HFFc6 (cell line): ENCODE results near the gene DPEP1. TPM values are rescaled to one million over a fixed set of nuclear protein-coding genes. Genes with fewer than 3 reads are reported as not detected.

ENCODE experiments used
- DNase-seq: peaks from one replicate; pipeline ENCODE4 v3.0.0-alpha.2; 2018
- H3K27ac Mint-ChIP-seq: 2 replicates; pipeline ENCODE4 v1.8.0; 2020; ENCODE audit warnings: mild to moderate bottlenecking, mixed read lengths
- H3K27me3 Mint-ChIP-seq: 2 replicates; pipeline ENCODE4 v1.8.0; 2021; ENCODE audit warnings: mild to moderate bottlenecking, moderate library complexity, mixed read lengths; ENCODE audit not compliant: insufficient read depth
- H3K36me3 Mint-ChIP-seq: 2 replicates; pipeline ENCODE4 v1.8.0; 2021; ENCODE audit warnings: low read depth, mixed read lengths
- H3K4me1 Mint-ChIP-seq: 2 replicates; pipeline ENCODE4 v1.8.0; 2020; ENCODE audit warnings: low read depth, mixed read lengths
- H3K4me3 Mint-ChIP-seq: 2 replicates; pipeline ENCODE4 v1.8.0; 2020; ENCODE audit warnings: mild to moderate bottlenecking, moderate library complexity, mixed read lengths
- H3K9me3 Mint-ChIP-seq: 2 replicates; pipeline ENCODE4 v1.8.0; 2020; ENCODE audit warnings: mild to moderate bottlenecking, mixed read lengths
- total RNA-seq, 6 experiments: library from RNA; stranded (reverse); fragmentation: NEBNext Ultra II Directional; extraction: Animal tissue kit (Norgen Biotek cat#: 25700); gene quantifications; 2 replicates in 1 of 6; 3 replicates in 5 of 6; pipeline ENCODE4 v1.2.3, GENCODE V29; 2021
- TF ChIP-seq, protein P1 (sequence below): fragments of 200-600 bp; sonication (generic); IDR thresholded peaks from 2 replicates; pipeline ENCODE4 v1.5.0; 2021; ENCODE audit warnings: antibody characterized with exemption, mild to moderate bottlenecking

Gene DPEP1
- total RNA-seq, 6 experiments from 2014 or later = not detected

DNA sequence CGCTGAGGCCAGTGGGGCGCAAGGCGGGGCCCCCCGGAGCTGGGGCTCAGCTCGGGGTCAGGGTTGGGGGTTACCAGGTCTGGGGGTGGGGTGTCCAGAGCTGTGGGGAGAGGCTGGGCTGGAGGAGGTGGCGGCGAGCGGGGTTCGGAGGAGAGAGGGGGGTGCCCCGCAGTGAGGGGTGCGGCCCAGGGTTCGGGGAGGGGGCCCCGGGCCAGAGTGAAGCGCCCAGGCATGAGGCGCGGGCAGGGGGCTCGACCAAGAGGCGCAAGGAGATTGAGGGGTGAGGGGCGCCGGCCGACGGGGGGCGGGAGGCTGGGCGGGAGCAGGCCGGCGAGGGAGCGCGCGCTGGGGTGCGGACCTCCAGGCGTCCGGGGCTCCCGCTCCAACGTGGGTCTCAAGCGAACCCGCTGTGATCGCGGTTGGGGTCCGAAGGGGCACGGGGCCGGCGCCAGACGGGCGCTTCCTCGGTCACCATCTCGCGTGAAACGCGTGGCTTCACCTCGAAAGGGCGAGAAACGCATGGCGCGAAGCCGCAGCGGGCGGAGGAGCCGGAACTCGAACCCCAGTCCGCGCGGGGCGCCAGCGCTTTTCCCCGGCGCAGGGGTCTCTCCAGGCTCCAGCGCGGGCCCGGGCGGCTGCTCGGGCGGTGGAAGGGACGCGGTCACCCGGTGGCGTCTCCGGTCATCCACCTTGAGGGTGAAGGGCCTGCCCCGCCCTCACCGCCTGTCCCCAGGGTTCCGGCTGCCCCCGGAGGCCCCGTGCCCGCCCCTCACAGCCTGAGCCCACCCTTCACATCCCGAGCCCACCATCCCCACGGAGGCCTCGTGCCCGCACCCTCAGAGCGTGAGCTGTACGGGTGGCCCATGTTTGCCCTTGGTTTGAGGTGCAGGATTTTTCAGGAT is 37.0 kb upstream of the DPEP1 start:
- no peak for DNase-seq
- TF ChIP-seq, protein P1, sequence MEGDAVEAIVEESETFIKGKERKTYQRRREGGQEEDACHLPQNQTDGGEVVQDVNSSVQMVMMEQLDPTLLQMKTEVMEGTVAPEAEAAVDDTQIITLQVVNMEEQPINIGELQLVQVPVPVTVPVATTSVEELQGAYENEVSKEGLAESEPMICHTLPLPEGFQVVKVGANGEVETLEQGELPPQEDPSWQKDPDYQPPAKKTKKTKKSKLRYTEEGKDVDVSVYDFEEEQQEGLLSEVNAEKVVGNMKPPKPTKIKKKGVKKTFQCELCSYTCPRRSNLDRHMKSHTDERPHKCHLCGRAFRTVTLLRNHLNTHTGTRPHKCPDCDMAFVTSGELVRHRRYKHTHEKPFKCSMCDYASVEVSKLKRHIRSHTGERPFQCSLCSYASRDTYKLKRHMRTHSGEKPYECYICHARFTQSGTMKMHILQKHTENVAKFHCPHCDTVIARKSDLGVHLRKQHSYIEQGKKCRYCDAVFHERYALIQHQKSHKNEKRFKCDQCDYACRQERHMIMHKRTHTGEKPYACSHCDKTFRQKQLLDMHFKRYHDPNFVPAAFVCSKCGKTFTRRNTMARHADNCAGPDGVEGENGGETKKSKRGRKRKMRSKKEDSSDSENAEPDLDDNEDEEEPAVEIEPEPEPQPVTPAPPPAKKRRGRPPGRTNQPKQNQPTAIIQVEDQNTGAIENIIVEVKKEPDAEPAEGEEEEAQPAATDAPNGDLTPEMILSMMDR = no peak
- H3K4me3 Mint-ChIP-seq = no peak overlapping the region
- H3K36me3 Mint-ChIP-seq = peaks cover 8% of the 10 kb centered on the region; the same call in 1 of the 2 replicates
- no peak overlapping the region for H3K27ac Mint-ChIP-seq
- H3K27me3 Mint-ChIP-seq = peaks cover 4% of the 10 kb centered on the region
- H3K4me1 Mint-ChIP-seq = no peaks in the 10 kb centered on the region
- no peaks in the 10 kb centered on the region for H3K9me3 Mint-ChIP-seq

DNA sequence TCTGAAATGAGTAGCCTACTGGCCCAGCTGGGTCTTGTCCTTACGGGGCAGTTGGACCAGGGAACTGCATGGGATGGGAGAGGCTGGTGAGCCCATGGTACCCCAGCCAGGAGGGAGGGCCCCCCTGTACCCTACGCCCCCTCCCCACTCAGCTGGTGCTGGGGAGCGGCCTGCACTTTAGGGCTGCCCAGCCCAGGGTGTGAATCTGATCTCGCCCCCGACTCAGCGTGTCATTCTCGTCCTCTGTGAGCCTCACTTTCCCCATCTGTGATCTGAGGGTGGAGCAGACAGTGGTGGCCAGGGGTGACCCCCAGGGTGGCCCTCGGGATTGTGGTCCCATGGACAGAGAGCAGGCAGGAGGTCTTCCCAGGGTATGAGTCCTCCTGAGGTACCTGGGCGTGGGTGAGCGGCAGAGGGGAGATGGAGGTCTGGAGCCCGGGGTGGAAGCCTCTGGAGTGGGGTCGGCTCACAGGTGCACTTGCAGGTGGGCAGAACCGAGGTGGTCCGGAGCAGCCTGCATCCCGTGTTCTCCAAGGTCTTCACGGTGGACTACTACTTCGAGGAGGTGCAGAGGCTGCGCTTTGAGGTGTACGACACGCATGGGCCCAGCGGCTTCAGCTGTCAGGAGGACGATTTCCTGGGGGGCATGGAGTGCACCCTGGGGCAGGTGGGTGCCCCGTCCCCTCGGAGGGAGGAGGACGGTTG is 36.2 kb upstream of the DPEP1 start:
- TF ChIP-seq, protein P1 = no peak
- no peak for DNase-seq
- H3K27ac Mint-ChIP-seq = no peak overlapping the region
- H3K27me3 Mint-ChIP-seq = peaks cover 4% of the 10 kb centered on the region
- H3K4me3 Mint-ChIP-seq = no peak overlapping the region
- peaks cover 8% of the 10 kb centered on the region; the same call in 1 of the 2 replicates for H3K36me3 Mint-ChIP-seq
- no peaks in the 10 kb centered on the region for H3K4me1 Mint-ChIP-seq
- no peaks in the 10 kb centered on the region for H3K9me3 Mint-ChIP-seq

DNA sequence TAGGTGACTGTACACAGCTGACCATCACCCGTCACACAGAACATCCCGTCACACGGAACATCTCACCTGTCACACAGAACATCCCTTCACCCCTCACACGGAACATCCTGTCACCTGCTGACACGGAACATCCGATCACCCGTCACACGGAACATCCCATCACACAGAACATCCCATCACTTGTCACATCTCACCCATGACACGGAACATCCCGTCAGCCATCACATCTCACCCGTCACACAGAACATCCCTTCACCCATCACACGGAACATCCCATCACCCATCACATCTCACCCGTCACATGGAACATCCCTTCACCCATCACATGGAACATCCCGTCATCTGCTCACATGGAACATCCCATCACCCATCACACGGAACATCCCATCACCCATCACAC is 34.1 kb upstream of the DPEP1 start:
- DNase-seq = no peak
- Mint-ChIP-seq H3K9me3 (no peaks in the 10 kb centered on the region), H3K27ac (no peak overlapping the region), H3K27me3 (peaks cover 3% of the 10 kb centered on the region; the same call in 1 of the 2 replicates), H3K36me3 (peaks cover 8% of the 10 kb centered on the region; the same call in 1 of the 2 replicates), H3K4me3 (no peak overlapping the region), H3K4me1 (no peaks in the 10 kb centered on the region)
- TF ChIP-seq, protein P1 = no peak

DNA sequence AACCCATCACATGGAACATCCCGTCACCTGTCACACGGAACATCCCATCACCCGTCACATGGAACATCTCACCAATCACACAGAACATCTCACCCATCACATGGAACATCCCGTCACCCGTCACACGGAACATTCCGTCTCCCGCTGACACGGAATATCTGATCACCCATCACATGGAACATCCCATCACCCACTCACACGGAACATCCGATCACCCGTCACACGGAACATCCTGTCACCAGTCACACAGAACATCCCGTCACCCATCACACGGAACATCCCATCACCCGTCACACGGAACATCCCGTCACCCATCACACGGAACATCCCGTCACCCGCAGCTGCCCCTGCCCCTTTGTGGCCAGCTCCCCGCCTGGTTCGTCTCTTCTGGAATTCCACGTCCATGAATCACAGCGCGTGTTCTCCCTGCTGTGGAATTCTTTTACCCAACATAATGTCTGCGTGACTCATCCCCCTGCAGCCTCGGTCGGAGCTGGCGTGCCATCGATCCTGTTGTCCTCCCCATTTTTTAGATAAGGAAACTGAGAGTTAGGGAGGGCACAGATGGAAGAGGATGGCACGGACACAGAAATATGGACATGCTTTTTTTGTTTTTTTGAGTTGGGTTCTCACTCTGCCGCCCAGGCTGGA is 32.3 kb upstream of the DPEP1 start:
- Mint-ChIP-seq H3K4me3 (no peak overlapping the region), H3K4me1 (no peaks in the 10 kb centered on the region), H3K36me3 (peaks cover 8% of the 10 kb centered on the region; the same call in 1 of the 2 replicates), H3K27me3 (peaks cover 3% of the 10 kb centered on the region; the same call in 1 of the 2 replicates), H3K9me3 (no peaks in the 10 kb centered on the region), H3K27ac (no peak overlapping the region)
- TF ChIP-seq, protein P1 = no peak
- DNase-seq = peak; percentile 98

DNA sequence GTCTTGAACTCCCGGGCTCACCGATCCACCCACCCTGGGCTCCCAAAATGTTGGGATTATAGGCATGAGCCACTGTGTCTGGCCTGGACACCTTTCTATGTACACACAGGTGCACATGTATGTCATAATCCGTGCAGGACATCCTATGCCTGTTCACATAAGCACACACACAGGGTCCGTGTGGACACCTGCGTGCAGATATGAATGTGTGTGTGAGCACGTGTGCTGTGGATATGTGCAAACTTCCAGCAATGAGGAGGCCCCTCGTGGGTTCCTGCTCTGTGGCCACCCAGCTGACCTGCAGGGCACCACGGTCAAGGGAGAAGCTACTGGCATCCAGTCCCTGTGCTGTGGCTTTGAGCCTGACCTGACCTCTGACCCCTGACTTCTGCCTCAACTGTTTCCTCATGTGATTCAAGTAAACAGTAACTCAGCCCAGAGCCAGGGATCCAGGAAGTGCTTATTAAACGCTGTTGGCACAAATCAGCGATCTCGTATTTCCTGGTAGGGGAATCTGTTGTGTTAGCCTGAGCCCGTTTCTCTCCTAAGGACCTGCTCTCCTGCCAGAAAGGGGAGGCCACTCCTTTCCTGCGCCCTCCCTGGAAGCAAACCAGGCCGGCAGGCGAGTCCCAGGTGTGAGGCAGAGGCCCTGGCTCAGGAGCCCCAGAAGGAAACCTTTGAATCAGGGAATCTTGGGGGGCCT is 31.4 kb upstream of the DPEP1 start:
- 0 out of 2 replicates have a peak overlapping the region, but pooled peaks have one; percentile 15 for H3K4me3 Mint-ChIP-seq
- no peaks in the 10 kb centered on the region for H3K9me3 Mint-ChIP-seq
- peaks cover 3% of the 10 kb centered on the region; the same call in 1 of the 2 replicates for H3K27me3 Mint-ChIP-seq
- H3K4me1 Mint-ChIP-seq = no peaks in the 10 kb centered on the region
- peaks cover 8% of the 10 kb centered on the region; the same call in 1 of the 2 replicates for H3K36me3 Mint-ChIP-seq
- no peak overlapping the region for H3K27ac Mint-ChIP-seq
- peak; percentile 44 for DNase-seq
- TF ChIP-seq, protein P1 = no peak
